Measurements from ENCODE around the gene COL25A1. TPM values are rescaled to one million over a fixed set of nuclear protein-coding genes. Genes with fewer than 3 reads are reported as not detected.
A peak's percentile ranks its signal among the peaks of the same experiment; 100 is the strongest.

Gene COL25A1
- total RNA-seq, 1 donor from 2014 or later, result 10.4 TPM

DNA sequence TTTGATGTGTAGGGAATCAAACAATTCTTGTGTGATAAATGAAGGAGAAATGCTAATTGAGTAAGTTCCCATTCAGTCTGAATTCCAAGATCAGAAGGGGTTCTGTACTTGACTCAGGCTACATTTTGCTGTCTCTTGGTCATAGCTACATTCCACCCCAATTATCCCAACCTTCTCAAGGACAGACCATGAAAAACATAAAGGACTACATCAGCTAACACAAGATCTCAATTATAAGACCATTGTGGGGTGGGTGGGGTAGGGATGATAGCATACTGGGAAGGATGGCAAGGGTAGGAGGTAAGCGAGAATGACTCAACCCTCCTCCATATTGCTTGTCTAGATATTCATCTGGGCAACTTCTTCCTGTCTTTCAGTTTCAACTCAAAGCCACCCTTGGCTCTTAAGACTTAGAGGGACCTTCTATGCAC, 452.2 kb downstream of the COL25A1 start:
- Mint-ChIP-seq H3K36me3 (ENCODE audit: low read depth, unreplicated experiment) (no peaks in the 10 kb centered on the region), H3K27me3 (ENCODE audit: low read depth, unreplicated experiment) (no peaks in the 10 kb centered on the region), H3K4me3 (ENCODE audit: unreplicated experiment) (no peak overlapping the region), H3K9me3 (ENCODE audit: unreplicated experiment) (peaks cover 2% of the 10 kb centered on the region), H3K27ac (ENCODE audit: unreplicated experiment) (peak overlapping the region; percentile 71), H3K4me1 (ENCODE audit: low read depth, unreplicated experiment) (peaks cover 29% of the 10 kb centered on the region)
- Histone ChIP-seq H2AFZ (ENCODE audit: low read depth, low read length) (no peak overlapping the region), H3K36me3 (ENCODE audit: insufficient read depth, low read length) (no peaks in the 10 kb centered on the region), H3K27ac (ENCODE audit: low read depth, low read length) (peak overlapping the region; percentile 88), H3K27me3 (ENCODE audit: insufficient read depth, low read length) (no peaks in the 10 kb centered on the region), H3K9me3 (ENCODE audit: insufficient read depth, low read depth, low read length) (no peaks in the 10 kb centered on the region), H3K4me3 (ENCODE audit: insufficient read depth, low read depth, low read length) (no peak overlapping the region), H3K9ac (ENCODE audit: low read length) (peak overlapping the region; percentile 66), H4K20me1 (ENCODE audit: insufficient read depth, low read length) (no peaks in the 10 kb centered on the region), H3K4me1 (ENCODE audit: insufficient read depth, low read length) (peaks cover 22% of the 10 kb centered on the region), H3K4me2 (ENCODE audit: low read length) (peak overlapping the region; percentile 68), H3K79me2 (ENCODE audit: insufficient read depth, low read length) (no peaks in the 10 kb centered on the region)
- FAIRE-seq (no peak), DNase-seq (ENCODE audit: low read depth) (peak; percentile 76)
- TF ChIP-seq, protein P1, sequence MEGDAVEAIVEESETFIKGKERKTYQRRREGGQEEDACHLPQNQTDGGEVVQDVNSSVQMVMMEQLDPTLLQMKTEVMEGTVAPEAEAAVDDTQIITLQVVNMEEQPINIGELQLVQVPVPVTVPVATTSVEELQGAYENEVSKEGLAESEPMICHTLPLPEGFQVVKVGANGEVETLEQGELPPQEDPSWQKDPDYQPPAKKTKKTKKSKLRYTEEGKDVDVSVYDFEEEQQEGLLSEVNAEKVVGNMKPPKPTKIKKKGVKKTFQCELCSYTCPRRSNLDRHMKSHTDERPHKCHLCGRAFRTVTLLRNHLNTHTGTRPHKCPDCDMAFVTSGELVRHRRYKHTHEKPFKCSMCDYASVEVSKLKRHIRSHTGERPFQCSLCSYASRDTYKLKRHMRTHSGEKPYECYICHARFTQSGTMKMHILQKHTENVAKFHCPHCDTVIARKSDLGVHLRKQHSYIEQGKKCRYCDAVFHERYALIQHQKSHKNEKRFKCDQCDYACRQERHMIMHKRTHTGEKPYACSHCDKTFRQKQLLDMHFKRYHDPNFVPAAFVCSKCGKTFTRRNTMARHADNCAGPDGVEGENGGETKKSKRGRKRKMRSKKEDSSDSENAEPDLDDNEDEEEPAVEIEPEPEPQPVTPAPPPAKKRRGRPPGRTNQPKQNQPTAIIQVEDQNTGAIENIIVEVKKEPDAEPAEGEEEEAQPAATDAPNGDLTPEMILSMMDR (IDR thresholded peaks at IDR 0.05; ENCODE audit: insufficient read depth, low read depth, low read length), result no peak
- no peak for TF ChIP-seq EZH2 (IDR thresholded peaks at IDR 0.05; ENCODE audit: insufficient read depth, low read length)

DNA sequence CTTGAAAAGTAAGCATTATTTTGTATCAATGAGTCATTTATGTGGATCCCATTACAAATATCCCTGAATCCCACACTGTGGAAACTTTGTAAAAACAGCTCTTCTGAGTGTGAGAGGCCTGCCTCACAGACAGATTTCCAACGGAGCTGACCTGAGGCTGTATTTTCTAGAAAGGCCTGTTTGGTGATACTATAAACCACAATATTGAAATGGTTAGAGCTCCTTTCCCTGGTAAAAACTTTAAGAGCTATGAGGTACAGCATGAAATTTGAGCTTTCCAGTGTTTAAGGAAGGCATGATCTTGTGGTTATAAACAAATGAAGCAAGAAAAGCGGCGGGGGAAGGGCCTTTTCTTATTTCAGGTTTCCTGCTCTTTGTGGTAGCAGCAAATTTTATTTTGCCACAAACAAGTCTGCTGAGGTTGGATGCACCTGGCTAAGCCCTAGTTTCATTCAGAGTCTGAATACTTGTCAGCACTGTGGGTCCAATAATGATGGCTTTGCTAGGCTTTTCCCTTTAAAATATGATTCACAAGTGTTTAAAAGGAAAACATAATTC, 452.8 kb downstream of the COL25A1 start:
- no peaks in the 10 kb centered on the region for H3K36me3 ChIP-seq (ENCODE audit: insufficient read depth, low read length)
- Mint-ChIP-seq H3K27ac (ENCODE audit: unreplicated experiment) (peak overlapping the region; percentile 71), H3K27me3 (ENCODE audit: low read depth, unreplicated experiment) (no peaks in the 10 kb centered on the region), H3K4me3 (ENCODE audit: unreplicated experiment) (no peak overlapping the region), H3K4me1 (ENCODE audit: low read depth, unreplicated experiment) (peaks cover 26% of the 10 kb centered on the region), H3K36me3 (ENCODE audit: low read depth, unreplicated experiment) (no peaks in the 10 kb centered on the region), H3K9me3 (ENCODE audit: unreplicated experiment) (peaks cover 2% of the 10 kb centered on the region)
- peak overlapping the region; percentile 66 for H3K9ac ChIP-seq (ENCODE audit: low read length)
- peaks cover 22% of the 10 kb centered on the region for H3K4me1 ChIP-seq (ENCODE audit: insufficient read depth, low read length)
- no peak overlapping the region for H3K4me3 ChIP-seq (ENCODE audit: insufficient read depth, low read depth, low read length)
- no peaks in the 10 kb centered on the region for H4K20me1 ChIP-seq (ENCODE audit: insufficient read depth, low read length)
- TF ChIP-seq, protein P1 (IDR thresholded peaks at IDR 0.05; ENCODE audit: insufficient read depth, low read depth, low read length), result no peak
- TF ChIP-seq EZH2 (IDR thresholded peaks at IDR 0.05; ENCODE audit: insufficient read depth, low read length), result no peak
- no peaks in the 10 kb centered on the region for H3K79me2 ChIP-seq (ENCODE audit: insufficient read depth, low read length)
- DNase-seq (ENCODE audit: low read depth) (peak; percentile 87), FAIRE-seq (peak; percentile 83)
- H3K27me3 ChIP-seq (ENCODE audit: insufficient read depth, low read length), result no peaks in the 10 kb centered on the region
- H2AFZ ChIP-seq (ENCODE audit: low read depth, low read length), result no peak overlapping the region
- H3K4me2 ChIP-seq (ENCODE audit: low read length), result peak overlapping the region; percentile 68
- H3K9me3 ChIP-seq (ENCODE audit: insufficient read depth, low read depth, low read length), result no peaks in the 10 kb centered on the region
- H3K27ac ChIP-seq (ENCODE audit: low read depth, low read length), result peak overlapping the region; percentile 88

DNA sequence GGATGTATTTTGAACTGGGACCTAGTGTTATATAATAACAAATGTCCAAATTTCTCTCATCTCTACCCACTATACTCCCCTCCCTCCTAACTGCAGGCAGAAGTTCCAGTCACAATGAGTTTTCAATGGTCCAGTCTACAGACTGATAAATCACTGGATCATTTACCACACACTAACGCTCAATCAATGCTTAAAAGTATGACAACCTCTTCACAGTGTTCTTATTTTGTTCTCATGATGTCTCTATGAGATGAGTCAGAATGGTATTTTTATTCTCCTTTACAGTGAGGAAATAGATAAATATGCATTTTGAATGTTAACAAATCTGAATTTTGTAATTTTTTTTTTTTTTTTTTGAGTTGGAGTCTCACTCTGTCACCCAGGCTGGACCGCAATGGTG, 455.9 kb downstream of the COL25A1 start:
- no peak overlapping the region for H3K27ac Mint-ChIP-seq (ENCODE audit: unreplicated experiment)
- H3K4me3 Mint-ChIP-seq (ENCODE audit: unreplicated experiment), result no peak overlapping the region
- H3K79me2 ChIP-seq (ENCODE audit: insufficient read depth, low read length), result no peaks in the 10 kb centered on the region

More for the DNA sequence above, 455.9 kb downstream of the COL25A1 start:
- Histone ChIP-seq H3K4me3 (ENCODE audit: insufficient read depth, low read depth, low read length) (no peak overlapping the region), H3K4me1 (ENCODE audit: insufficient read depth, low read length) (peaks cover 22% of the 10 kb centered on the region), H3K36me3 (ENCODE audit: insufficient read depth, low read length) (no peaks in the 10 kb centered on the region), H4K20me1 (ENCODE audit: insufficient read depth, low read length) (no peaks in the 10 kb centered on the region), H3K9me3 (ENCODE audit: insufficient read depth, low read depth, low read length) (no peaks in the 10 kb centered on the region), H2AFZ (ENCODE audit: low read depth, low read length) (no peak overlapping the region), H3K27ac (ENCODE audit: low read depth, low read length) (no peak overlapping the region), H3K9ac (ENCODE audit: low read length) (no peak overlapping the region), H3K27me3 (ENCODE audit: insufficient read depth, low read length) (no peaks in the 10 kb centered on the region), H3K4me2 (ENCODE audit: low read length) (no peak overlapping the region)
- DNase-seq (ENCODE audit: low read depth) (no peak), FAIRE-seq (no peak)
- Mint-ChIP-seq H3K36me3 (ENCODE audit: low read depth, unreplicated experiment) (no peaks in the 10 kb centered on the region), H3K27me3 (ENCODE audit: low read depth, unreplicated experiment) (no peaks in the 10 kb centered on the region), H3K4me1 (ENCODE audit: low read depth, unreplicated experiment) (peaks cover 20% of the 10 kb centered on the region), H3K9me3 (ENCODE audit: unreplicated experiment) (no peaks in the 10 kb centered on the region)
- no peak for TF ChIP-seq EZH2 (IDR thresholded peaks at IDR 0.05; ENCODE audit: insufficient read depth, low read length)
- TF ChIP-seq, protein P1 (IDR thresholded peaks at IDR 0.05; ENCODE audit: insufficient read depth, low read depth, low read length), result no peak

Measured in astrocyte (in vitro differentiated cells and primary cell).